OCI-LY7 (cell line): ENCODE data around the gene NDNF. TPM values are rescaled to one million over a fixed set of nuclear protein-coding genes. Genes with fewer than 3 reads are reported as not detected.

Experiments
- BruUV-seq: library from RNA; stranded (reverse); fragments of 400-500 nt; replicated peaks from 2 replicates; lab custom pipeline; 2021; lab: Mats Ljungman, UMichigan
- CTCF ChIA-PET: fragments of 300-600 bp; sonication (Branson Sonifier 250); formaldehyde crosslinking; loops from one replicate; lab custom pipeline; 2022; ENCODE audit warnings: antibody characterized with exemption; ENCODE audit not compliant: unreplicated experiment; lab: Charles Lee
- POLR2A ChIA-PET: fragments of 300-600 bp; sonication (Branson Sonifier 250); formaldehyde crosslinking; loops from one replicate; lab custom pipeline; 2022; ENCODE audit warnings: antibody characterized with exemption; lab: Charles Lee
- DNase-seq: peaks from one replicate; pipeline ENCODE4 v3.0.0-alpha.2; 2015; ENCODE audit warnings: low spot score
- H2AFZ ChIP-seq: fragments of 200-600 bp; sonication (generic), shearing (Covaris generic); 2 replicates; pipeline ENCODE4 v1.6.1; 2014; ENCODE audit warnings: mild to moderate bottlenecking, antibody characterized with exemption, low read length, moderate library complexity
- H3K27ac ChIP-seq: fragments of 200-600 bp; sonication (generic); 2 replicates; pipeline ENCODE4 v1.5.1; 2014; ENCODE audit warnings: mixed run types, low read depth, mild to moderate bottlenecking, moderate library complexity, low read length, inconsistent platforms; ENCODE audit not compliant: poor library complexity, severe bottlenecking
- H3K36me3 ChIP-seq: fragments of 200-600 bp; sonication (generic); 2 replicates; pipeline ENCODE4 v1.6.1; 2014; ENCODE audit warnings: mild to moderate bottlenecking, antibody characterized with exemption, low read length, moderate library complexity, mixed read lengths; ENCODE audit not compliant: insufficient read depth
- H3K4me1 ChIP-seq: fragments of 200-600 bp; sonication (generic); 2 replicates; pipeline ENCODE4 v1.5.1; 2014; ENCODE audit warnings: mild to moderate bottlenecking, low read length; ENCODE audit not compliant: insufficient read depth, poor library complexity, severe bottlenecking
- H3K4me2 ChIP-seq: fragments of 200-600 bp; sonication (generic); 2 replicates; pipeline ENCODE4 v1.6.1; 2014; ENCODE audit warnings: mild to moderate bottlenecking, low read length
- H3K4me3 ChIP-seq: fragments of 200-600 bp; sonication (generic); 2 replicates; pipeline ENCODE4 v1.5.1; 2014; ENCODE audit warnings: mild to moderate bottlenecking, low read depth, low read length; ENCODE audit not compliant: poor library complexity, severe bottlenecking
- H3K79me2 ChIP-seq: fragments of 200-600 bp; sonication (generic); 2 replicates; pipeline ENCODE4 v1.6.1; 2016; ENCODE audit warnings: low read depth, mild to moderate bottlenecking, low read length, moderate library complexity, mixed read lengths; ENCODE audit not compliant: insufficient read depth
- H3K9me2 ChIP-seq: fragments of 200-600 bp; sonication (generic); 2 replicates; pipeline ENCODE4 v1.6.1; 2016; ENCODE audit warnings: mild to moderate bottlenecking, low read length, mixed read lengths; ENCODE audit not compliant: insufficient read depth
- H3K9me3 ChIP-seq: fragments of 200-600 bp; sonication (generic); 2 replicates; pipeline ENCODE4 v1.6.1; 2014; ENCODE audit warnings: mild to moderate bottlenecking, mixed run types, low read length, mixed read lengths
- H4K20me1 ChIP-seq: fragments of 200-600 bp; sonication (generic); 2 replicates; pipeline ENCODE4 v1.6.1; 2014; ENCODE audit warnings: mild to moderate bottlenecking, antibody characterized with exemption, low read length, moderate library complexity, mixed read lengths; ENCODE audit not compliant: insufficient read depth
- CTCF ChIP-seq: fragments of 200-600 bp; sonication (generic); conservative IDR thresholded peaks from 2 replicates; pipeline ENCODE4 v1.5.1; 2014; ENCODE audit warnings: mild to moderate bottlenecking, antibody characterized with exemption, low read length, moderate library complexity, mixed read lengths
- EZH2phosphoT487 ChIP-seq: fragments of 200-600 bp; sonication (generic); IDR thresholded peaks from 2 replicates; pipeline ENCODE4 v1.6.1; 2018; ENCODE audit warnings: low read depth, borderline replicate concordance, mild to moderate bottlenecking, mixed run types, antibody characterized with exemption, low read length, moderate library complexity, mixed read lengths
- intact Hi-C: fragments of 100-400 bp; cut with micrococcal nuclease; formaldehyde crosslinking; loops from one replicate; pipeline ENCODE4 v1.10.0; 2022; ENCODE audit not compliant: unreplicated experiment
- total RNA-seq, 2 experiments: library from RNA; depleted of rRNA in 1 of 2; stranded (reverse); fragments of >200 nt in 1 of 2; shearing (Covaris generic) in 1 of 2; gene quantifications; 2 replicates each; pipeline ENCODE4 v1.2.3, GENCODE V29; 2014 to 2022

The NDNF gene
- total RNA-seq, 2 experiments from 2014 or later: not detected

- no peak overlapping the region for H3K4me3 ChIP-seq
- no peaks in the 10 kb centered on the region for H4K20me1 ChIP-seq
- TF ChIP-seq EZH2phosphoT487 (no peak), CTCF (no peak)
- intact Hi-C loops: no loop called here
- no peak overlapping the region for H2AFZ ChIP-seq
- no peaks in the 10 kb centered on the region for H3K36me3 ChIP-seq
- CTCF ChIA-PET: no interaction called here
- POLR2A ChIA-PET: interaction anchor here (0.6 to 0.7 kb wide), 3 partner anchors 9 to 978 kb away, joined by 3 to 4 read pairs (median 3); no protein-coding TSS in a partner anchor
- H3K4me2 ChIP-seq: no peak overlapping the region
- no peaks in the 10 kb centered on the region for H3K9me2 ChIP-seq
- H3K79me2 ChIP-seq: no peaks in the 10 kb centered on the region
- H3K9me3 ChIP-seq: no peaks in the 10 kb centered on the region
- no TSS peak for BruUV-seq
- no peak overlapping the region for H3K27ac ChIP-seq
- no peak for DNase-seq
- no peaks in the 10 kb centered on the region for H3K4me1 ChIP-seq
Observed at GRCh38 chr4:121030131-121030530, 42.2 kb downstream of the NDNF start.

- H2AFZ ChIP-seq: no peak overlapping the region
- no peak for TF ChIP-seq EZH2phosphoT487
- no peak for TF ChIP-seq CTCF
- no peak for DNase-seq
- intact Hi-C loops: no loop called here
- no peak overlapping the region for H3K4me2 ChIP-seq
- no TSS peak for BruUV-seq
- CTCF ChIA-PET: no interaction called here
- POLR2A ChIA-PET: interaction anchor here (1.3 kb wide), 1 partner anchor 24 kb away, joined by 4 read pairs; no protein-coding TSS in a partner anchor
- H3K27ac ChIP-seq: no peak overlapping the region
- no peaks in the 10 kb centered on the region for H3K9me3 ChIP-seq
- no peak overlapping the region for H3K4me3 ChIP-seq
- H3K9me2 ChIP-seq: no peaks in the 10 kb centered on the region
- no peaks in the 10 kb centered on the region for H3K79me2 ChIP-seq
- no peaks in the 10 kb centered on the region for H3K36me3 ChIP-seq
- no peaks in the 10 kb centered on the region for H3K4me1 ChIP-seq
- no peaks in the 10 kb centered on the region for H4K20me1 ChIP-seq
Observed at GRCh38 chr4:121026034-121026433, 46.3 kb downstream of the NDNF start.

- H2AFZ ChIP-seq: no peak overlapping the region
- intact Hi-C loops: no loop called here
- H3K79me2 ChIP-seq: no peaks in the 10 kb centered on the region
- no peak overlapping the region for H3K27ac ChIP-seq
- no peak overlapping the region for H3K4me2 ChIP-seq
- H3K9me3 ChIP-seq: no peaks in the 10 kb centered on the region
- no peaks in the 10 kb centered on the region for H4K20me1 ChIP-seq
- BruUV-seq: no TSS peak
- ChIA-PET CTCF (no interaction called here), POLR2A (interaction anchor here (0.6 to 1.3 kb wide), 2 partner anchors 25 to 335 kb away, joined by 3 to 4 read pairs; no protein-coding TSS in a partner anchor)
- TF ChIP-seq EZH2phosphoT487 (no peak), CTCF (no peak)
- H3K4me3 ChIP-seq: no peak overlapping the region
- no peaks in the 10 kb centered on the region for H3K9me2 ChIP-seq
- H3K36me3 ChIP-seq: no peaks in the 10 kb centered on the region
- H3K4me1 ChIP-seq: no peaks in the 10 kb centered on the region
- DNase-seq: no peak
Observed at GRCh38 chr4:121025540-121025939, 46.8 kb downstream of the NDNF start.
